SU-DHL-6 (cell line): ENCODE results near the gene MVP.
"Not testable (repeated sequence)": the region's sequence is repeated elsewhere in the genome, so short reads cannot be mapped to it uniquely, and the experiment has no call there.

Experiments
- EZH2phosphoT487 ChIP-seq: fragments of 200-600 bp; sonication (generic), shearing (Covaris generic); conservative IDR thresholded peaks from 2 replicates; pipeline ENCODE4 v1.6.1; 2018; ENCODE audit warnings: mild to moderate bottlenecking, antibody characterized with exemption, low read length, moderate library complexity, mixed read lengths
- TF ChIP-seq, protein P1 (sequence below): fragments of 200-600 bp; sonication (generic); IDR thresholded peaks from one replicate; pipeline ENCODE4 v1.5.1; 2017; ENCODE audit warnings: antibody characterized with exemption, mild to moderate bottlenecking, low read length, moderate library complexity; ENCODE audit not compliant: insufficient read depth, poor library complexity, severe bottlenecking

DNA sequence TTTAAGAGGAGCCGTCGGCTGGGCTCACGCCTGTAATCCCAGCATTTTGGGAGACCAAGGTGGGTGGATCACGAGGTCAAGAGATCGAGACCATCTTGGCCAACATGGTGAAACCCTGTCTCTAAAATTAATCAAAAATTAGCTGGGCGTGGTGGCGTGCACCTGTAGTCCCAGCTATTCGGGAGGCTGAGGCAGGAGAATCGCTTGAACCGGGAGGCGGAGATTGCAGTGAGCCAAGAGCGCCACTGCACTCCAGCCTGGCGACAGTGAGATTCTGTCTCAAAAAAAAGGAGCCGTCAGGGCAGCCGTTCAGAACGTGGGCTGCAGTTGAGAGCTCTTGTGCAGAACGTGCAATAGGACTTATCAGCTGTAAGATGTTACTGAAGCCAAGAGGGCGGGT lies 27.1 kb upstream of the MVP start:
- TF ChIP-seq, protein P1, sequence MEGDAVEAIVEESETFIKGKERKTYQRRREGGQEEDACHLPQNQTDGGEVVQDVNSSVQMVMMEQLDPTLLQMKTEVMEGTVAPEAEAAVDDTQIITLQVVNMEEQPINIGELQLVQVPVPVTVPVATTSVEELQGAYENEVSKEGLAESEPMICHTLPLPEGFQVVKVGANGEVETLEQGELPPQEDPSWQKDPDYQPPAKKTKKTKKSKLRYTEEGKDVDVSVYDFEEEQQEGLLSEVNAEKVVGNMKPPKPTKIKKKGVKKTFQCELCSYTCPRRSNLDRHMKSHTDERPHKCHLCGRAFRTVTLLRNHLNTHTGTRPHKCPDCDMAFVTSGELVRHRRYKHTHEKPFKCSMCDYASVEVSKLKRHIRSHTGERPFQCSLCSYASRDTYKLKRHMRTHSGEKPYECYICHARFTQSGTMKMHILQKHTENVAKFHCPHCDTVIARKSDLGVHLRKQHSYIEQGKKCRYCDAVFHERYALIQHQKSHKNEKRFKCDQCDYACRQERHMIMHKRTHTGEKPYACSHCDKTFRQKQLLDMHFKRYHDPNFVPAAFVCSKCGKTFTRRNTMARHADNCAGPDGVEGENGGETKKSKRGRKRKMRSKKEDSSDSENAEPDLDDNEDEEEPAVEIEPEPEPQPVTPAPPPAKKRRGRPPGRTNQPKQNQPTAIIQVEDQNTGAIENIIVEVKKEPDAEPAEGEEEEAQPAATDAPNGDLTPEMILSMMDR: not testable (repeated sequence)
- not testable (repeated sequence) for TF ChIP-seq EZH2phosphoT487
